Cardiac muscle cell (in vitro differentiated cells and primary cell): ENCODE results near the gene SCGN. TPM values are rescaled to one million over a fixed set of nuclear protein-coding genes. Genes with fewer than 3 reads are reported as not detected.

Source experiments
- DNase-seq, 2 donors: peaks; one replicate each; pipeline versions ENCODE4 v3.0.0 to v3.0.0-alpha.2; 2010 to 2017; ENCODE audit warnings: low read depth in 1 of 2, low spot score in 1 of 2
- H3K27ac ChIP-seq: fragments of 200-600 bp; sonication (generic); 2 replicates; pipeline ENCODE4 v1.5.1; 2016
- H3K27me3 ChIP-seq: fragments of 200-600 bp; sonication (generic); 2 replicates; pipeline ENCODE4 v1.6.0; 2016; ENCODE audit warnings: control low read depth
- H3K36me3 ChIP-seq: fragments of 200-600 bp; sonication (generic); 2 replicates; pipeline ENCODE4 v1.5.1; 2016; ENCODE audit warnings: control low read depth
- H3K4me1 ChIP-seq: fragments of 200-600 bp; sonication (generic); 2 replicates; pipeline ENCODE4 v1.8.1; 2017; ENCODE audit warnings: low read depth, mild to moderate bottlenecking, mixed run types
- H3K4me3 ChIP-seq: fragments of 200-600 bp; sonication (generic); 2 replicates; pipeline ENCODE4 v1.5.1; 2016; ENCODE audit warnings: mild to moderate bottlenecking
- H3K9me3 ChIP-seq: fragments of 200-600 bp; sonication (generic); 2 replicates; pipeline ENCODE4 v1.5.1; 2017; ENCODE audit warnings: low read depth, mild to moderate bottlenecking, control low read depth
- CTCF ChIP-seq: IDR thresholded peaks from 2 replicates; pipeline ENCODE4 v1.5.1; 2012; ENCODE audit warnings: low read depth, mild to moderate bottlenecking, low read length
- polyA plus RNA-seq: library from polyadenylated mRNA; unstranded; fragments of >200 nt; fragmentation: Nextera tagmentation; extraction: Ambion mirVana; gene quantifications from 2 replicates; pipeline ENCODE4 v1.2.1, GENCODE V29; 2016
- total RNA-seq: library from RNA; depleted of rRNA; stranded (reverse); fragments of >200 nt; gene quantifications from 2 replicates; pipeline ENCODE4 v1.2.3, GENCODE V29; 2016

Gene SCGN
- total and polyA plus RNA-seq, 2 experiments from 2014 or later, result not detected

- no peak for DNase-seq
- TF ChIP-seq CTCF, result no peak
- H3K9me3 ChIP-seq, result no peaks in the 10 kb centered on the region
- H3K27me3 ChIP-seq, result no peaks in the 10 kb centered on the region
- no peaks in the 10 kb centered on the region for H3K36me3 ChIP-seq
- no peak overlapping the region for H3K4me3 ChIP-seq
- no peak overlapping the region for H3K27ac ChIP-seq
- H3K4me1 ChIP-seq, result no peaks in the 10 kb centered on the region
Observed at GRCh38 chr6:25732468-25733198, 80.6 kb downstream of the SCGN start.

GRCh38 chr6:25735261-25735660, 83.2 kb downstream of the SCGN start:
- Histone ChIP-seq H3K27me3 (no peaks in the 10 kb centered on the region), H3K4me3 (no peak overlapping the region), H3K4me1 (no peaks in the 10 kb centered on the region), H3K27ac (no peak overlapping the region), H3K36me3 (no peaks in the 10 kb centered on the region), H3K9me3 (no peaks in the 10 kb centered on the region)
- no peak for DNase-seq
- TF ChIP-seq CTCF, result no peak

- Histone ChIP-seq H3K27me3 (no peaks in the 10 kb centered on the region), H3K9me3 (no peaks in the 10 kb centered on the region), H3K36me3 (no peaks in the 10 kb centered on the region), H3K4me3 (no peak overlapping the region), H3K27ac (no peak overlapping the region), H3K4me1 (no peaks in the 10 kb centered on the region)
- DNase-seq, result no peak
- TF ChIP-seq CTCF, result no peak
Observed at GRCh38 chr6:25743868-25744267, 91.9 kb downstream of the SCGN start.

GRCh38 chr6:25745836-25746235, 93.8 kb downstream of the SCGN start:
- DNase-seq, result no peak
- Histone ChIP-seq H3K27me3 (no peaks in the 10 kb centered on the region), H3K4me1 (no peaks in the 10 kb centered on the region), H3K9me3 (no peaks in the 10 kb centered on the region), H3K4me3 (no peak overlapping the region), H3K36me3 (no peaks in the 10 kb centered on the region), H3K27ac (no peak overlapping the region)
- no peak for TF ChIP-seq CTCF

GRCh38 chr6:25746968-25747367, 95.0 kb downstream of the SCGN start:
- H3K27ac ChIP-seq, result no peak overlapping the region
- DNase-seq, result no peak
- H3K4me1 ChIP-seq, result no peaks in the 10 kb centered on the region
- no peak overlapping the region for H3K4me3 ChIP-seq
- no peaks in the 10 kb centered on the region for H3K9me3 ChIP-seq
- no peaks in the 10 kb centered on the region for H3K36me3 ChIP-seq
- no peak for TF ChIP-seq CTCF
- H3K27me3 ChIP-seq, result no peaks in the 10 kb centered on the region
